Esophagus muscularis mucosa (tissue), 4 donors: Measurements from ENCODE around the gene IP6K3. TPM values are rescaled to one million over a fixed set of nuclear protein-coding genes. Genes with fewer than 3 reads are reported as not detected.

ENCODE experiments used
- DNase-seq: peaks from one replicate; pipeline ENCODE4 v3.0.0-alpha.2; 2017; ENCODE audit errors: extremely low spot score
- H3K27ac ChIP-seq, 4 donors: fragments of 200-600 bp; sonication (generic); replicated peaks in 1 of 4; 1 replicate in 3 of 4; 2 replicates in 1 of 4; pipeline ENCODE4 v1.5.1; 2016 to 2019; ENCODE audit warnings: mild to moderate bottlenecking in 1 of 4
- H3K27me3 ChIP-seq, 4 donors: fragments of 200-600 bp; sonication (generic); one replicate each; pipeline versions ENCODE4 v1.5.1 to v1.6.0; 2016 to 2019
- H3K36me3 ChIP-seq, 4 donors: fragments of 200-600 bp; sonication (generic); one replicate each; pipeline ENCODE4 v1.5.1; 2016 to 2019
- H3K4me1 ChIP-seq, 4 donors: fragments of 200-600 bp; sonication (generic); one replicate each; pipeline ENCODE4 v1.5.1; 2016 to 2019
- H3K4me3 ChIP-seq, 4 donors: fragments of 200-600 bp; sonication (generic); 1 replicate in 2 of 4; 2 replicates in 2 of 4; pipeline ENCODE4 v1.5.1; 2016 to 2019; ENCODE audit warnings: mild to moderate bottlenecking in 4 of 4, moderate library complexity in 1 of 4
- H3K9me3 ChIP-seq, 4 donors: fragments of 200-600 bp; sonication (generic); 1 replicate in 3 of 4; 2 replicates in 1 of 4; pipeline ENCODE4 v1.5.1; 2016 to 2019
- EP300 ChIP-seq: sonication (generic); formaldehyde crosslinking; IDR thresholded peaks from one replicate; pipeline ENCODE4 v1.6.1; 2017; ENCODE audit warnings: antibody characterized with exemption
- POLR2A ChIP-seq: fragments of 450-650 bp; IDR thresholded peaks from one replicate; pipeline ENCODE4 v1.6.1; 2017; ENCODE audit warnings: antibody characterized with exemption, moderate library complexity, mild to moderate bottlenecking, low read depth
- POLR2AphosphoS5 ChIP-seq, 2 donors: sonication (generic); formaldehyde crosslinking; IDR thresholded peaks; one replicate each; pipeline ENCODE4 v1.6.1; 2017; ENCODE audit warnings: antibody characterized with exemption in 2 of 2
- WGBS: methylation state at CpG from one replicate; pipeline ENCODE4 v1.1.5; 2018; 5-methylcytosine and 5-hydroxymethylcytosine counted together
- intact Hi-C: fragments of 100-400 bp; cut with DNase I; formaldehyde crosslinking; loops from one replicate; pipeline ENCODE4 v1.15.1; 2023
- total RNA-seq, 4 donors: library from RNA; depleted of rRNA; stranded (reverse); fragments of >200 nt; gene quantifications; one replicate each; pipeline versions ENCODE4 v1.1.0 to v1.2.1, GENCODE V29; 2016
- TF ChIP-seq, protein P1 (sequence below), 3 experiments: fragments of 200-600 bp in 2 of 3; fragments of 450-650 bp in 1 of 3; sonication (generic) in 2 of 3; IDR thresholded peaks; one replicate each; pipeline ENCODE4 v1.5.1; 2017 to 2019; ENCODE audit warnings: antibody characterized with exemption in 3 of 3, mild to moderate bottlenecking in 2 of 3, moderate library complexity in 1 of 3

Gene IP6K3
- total RNA-seq, 4 donors from 2014 or later: 1.2 to 2.8 (median 1.7) TPM

DNA sequence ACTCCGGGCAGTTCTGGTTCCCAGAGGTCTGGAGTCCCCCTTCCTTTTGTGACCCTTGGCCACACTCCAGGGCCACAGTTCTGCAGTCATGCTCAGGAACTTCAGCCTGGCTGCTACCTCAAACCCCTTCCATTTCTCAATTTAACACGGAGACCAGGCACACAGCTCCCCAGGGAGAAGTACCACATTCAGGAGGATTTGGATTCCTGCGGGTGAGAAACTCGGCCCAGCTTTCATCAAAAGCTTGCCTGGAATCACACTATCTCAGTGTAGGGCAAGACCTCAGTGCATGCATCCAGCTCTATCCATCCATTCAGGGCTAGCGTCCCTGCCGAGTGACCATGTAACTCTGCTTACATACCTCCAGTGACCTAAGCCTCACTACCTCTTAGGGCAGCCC, 16.8 kb upstream of the IP6K3 start:
- intact Hi-C loops: no loop called here

DNA sequence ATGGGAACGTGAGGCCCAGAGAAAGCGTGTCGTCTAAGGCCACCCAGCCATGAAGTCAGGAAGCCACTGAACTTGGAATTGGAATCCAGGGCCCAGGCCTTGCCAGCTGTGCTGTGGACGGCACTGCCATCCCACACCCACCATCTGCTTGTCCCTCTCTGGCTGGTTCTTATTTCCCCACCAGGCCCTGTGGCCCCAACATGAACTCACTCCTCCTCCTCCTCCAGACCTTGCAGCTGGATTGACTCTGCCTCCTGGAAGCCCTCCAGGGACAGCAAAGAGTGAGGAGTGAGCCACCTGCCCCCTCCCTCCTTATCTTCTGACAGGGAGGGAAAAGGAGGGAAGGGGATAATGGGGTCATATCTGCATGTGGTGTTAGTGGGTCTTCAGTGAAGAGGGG, 16.0 kb upstream of the IP6K3 start:
- Histone ChIP-seq H3K27me3 (peaks cover 0 to 3% (median 0%) of the 10 kb centered on the region in 4 donors), H3K4me3 (no peak overlapping the region), H3K27ac (no peak overlapping the region), H3K9me3 (peaks cover 0 to 8% (median 0%) of the 10 kb centered on the region in 4 donors), H3K36me3 (no peaks in the 10 kb centered on the region), H3K4me1 (peaks cover 4 to 14% (median 5%) of the 10 kb centered on the region in 4 donors)
- DNase-seq: no peak
- TF ChIP-seq POLR2A (no peak), EP300 (no peak), POLR2AphosphoS5 (IDR thresholded peaks at IDR 0.05) (no peak)
- TF ChIP-seq, protein P1, sequence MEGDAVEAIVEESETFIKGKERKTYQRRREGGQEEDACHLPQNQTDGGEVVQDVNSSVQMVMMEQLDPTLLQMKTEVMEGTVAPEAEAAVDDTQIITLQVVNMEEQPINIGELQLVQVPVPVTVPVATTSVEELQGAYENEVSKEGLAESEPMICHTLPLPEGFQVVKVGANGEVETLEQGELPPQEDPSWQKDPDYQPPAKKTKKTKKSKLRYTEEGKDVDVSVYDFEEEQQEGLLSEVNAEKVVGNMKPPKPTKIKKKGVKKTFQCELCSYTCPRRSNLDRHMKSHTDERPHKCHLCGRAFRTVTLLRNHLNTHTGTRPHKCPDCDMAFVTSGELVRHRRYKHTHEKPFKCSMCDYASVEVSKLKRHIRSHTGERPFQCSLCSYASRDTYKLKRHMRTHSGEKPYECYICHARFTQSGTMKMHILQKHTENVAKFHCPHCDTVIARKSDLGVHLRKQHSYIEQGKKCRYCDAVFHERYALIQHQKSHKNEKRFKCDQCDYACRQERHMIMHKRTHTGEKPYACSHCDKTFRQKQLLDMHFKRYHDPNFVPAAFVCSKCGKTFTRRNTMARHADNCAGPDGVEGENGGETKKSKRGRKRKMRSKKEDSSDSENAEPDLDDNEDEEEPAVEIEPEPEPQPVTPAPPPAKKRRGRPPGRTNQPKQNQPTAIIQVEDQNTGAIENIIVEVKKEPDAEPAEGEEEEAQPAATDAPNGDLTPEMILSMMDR (IDR thresholded peaks at IDR 0.05): no peak
- intact Hi-C loops: no loop called here
- WGBS: 82% methylated on average over 4 of the region's 4 CpGs

More for the DNA sequence above, 16.8 kb upstream of the IP6K3 start:
- Histone ChIP-seq H3K27me3 (peaks cover 0 to 3% (median 0%) of the 10 kb centered on the region in 4 donors), H3K4me3 (no peak overlapping the region), H3K9me3 (peaks cover 0 to 8% (median 0%) of the 10 kb centered on the region in 4 donors), H3K36me3 (no peaks in the 10 kb centered on the region), H3K27ac (no peak overlapping the region), H3K4me1 (peaks cover 5 to 14% (median 8%) of the 10 kb centered on the region in 4 donors)
- no peak for TF ChIP-seq POLR2A
- TF ChIP-seq, protein P1 (IDR thresholded peaks at IDR 0.05): no peak
- no peak for TF ChIP-seq EP300
- no peak for TF ChIP-seq POLR2AphosphoS5 (IDR thresholded peaks at IDR 0.05)
- DNase-seq: no peak
- 78% methylated on average over 3 of the region's 6 CpGs for WGBS

DNA sequence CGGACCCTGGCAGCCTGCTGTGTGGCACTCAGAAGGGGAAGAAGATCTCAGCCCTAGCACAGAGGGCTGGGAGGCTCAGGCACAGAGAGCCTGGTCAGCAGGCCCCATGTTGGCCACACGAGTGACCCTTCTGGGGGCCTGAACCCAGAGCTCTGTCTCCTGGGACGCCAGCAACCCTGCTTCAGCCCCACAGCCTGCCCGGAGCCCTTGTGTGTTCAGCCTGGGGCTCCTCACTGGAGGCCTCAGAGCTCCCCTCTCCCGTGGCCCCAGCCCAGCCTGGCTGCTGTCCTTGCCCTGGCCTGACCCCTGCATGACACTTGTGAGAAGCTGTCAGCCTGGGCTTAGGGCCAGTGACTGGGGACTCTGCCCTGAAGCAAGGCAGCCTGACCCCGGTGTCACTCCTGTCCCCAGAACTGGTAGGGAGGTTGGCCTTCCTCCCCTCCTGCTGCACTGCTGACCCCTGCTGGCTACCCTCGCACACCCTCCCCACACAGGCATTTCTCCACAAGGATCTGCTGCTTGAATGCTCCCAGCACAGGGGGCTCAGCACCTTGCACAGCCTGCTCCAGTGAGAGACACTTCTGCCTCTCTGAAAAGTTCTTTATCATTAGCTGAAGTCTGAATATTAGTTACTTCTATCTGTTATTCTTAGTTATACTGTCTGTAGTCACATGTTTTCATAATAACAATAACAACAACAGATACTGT, 15.4 kb upstream of the IP6K3 start:
- 76% methylated on average over 3 of the region's 7 CpGs for WGBS
- peaks cover 4 to 14% (median 5%) of the 10 kb centered on the region in 4 donors for H3K4me1 ChIP-seq
- no peak overlapping the region for H3K4me3 ChIP-seq
- H3K27me3 ChIP-seq: peaks cover 0 to 3% (median 0%) of the 10 kb centered on the region in 4 donors
- no peak for DNase-seq
- peaks cover 0 to 5% (median 0%) of the 10 kb centered on the region in 4 donors for H3K9me3 ChIP-seq
- TF ChIP-seq, protein P1 (IDR thresholded peaks at IDR 0.05): peak; percentile 19 to 37 (median 28)
- no peak for TF ChIP-seq POLR2A
- peak overlapping the region in 1 of 4 donors; percentile 18 for H3K27ac ChIP-seq
- intact Hi-C loops: no loop called here
- no peaks in the 10 kb centered on the region for H3K36me3 ChIP-seq

DNA sequence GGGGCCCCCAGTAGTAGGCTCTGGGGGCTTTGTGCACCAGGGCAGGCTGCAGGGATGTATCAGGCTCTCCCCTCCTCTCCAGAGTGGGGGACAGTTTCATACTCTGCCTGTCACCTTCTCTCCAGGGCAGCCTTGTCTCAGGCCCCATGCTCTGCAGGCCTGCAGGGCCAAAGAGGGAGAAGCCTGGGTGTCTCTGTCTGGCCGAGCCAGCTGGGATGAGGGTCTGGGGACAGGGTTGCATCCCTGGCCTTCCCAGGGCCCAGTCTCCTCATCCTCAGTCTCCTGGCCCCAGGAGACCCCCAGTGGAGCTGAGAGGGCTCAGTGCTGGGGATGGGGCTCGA, 14.8 kb upstream of the IP6K3 start:
- H3K27me3 ChIP-seq: peaks cover 0 to 3% (median 0%) of the 10 kb centered on the region in 4 donors
- no peak overlapping the region for H3K4me3 ChIP-seq
- peak overlapping the region in 1 of 4 donors; percentile 18 for H3K27ac ChIP-seq
- peaks cover 4 to 14% (median 5%) of the 10 kb centered on the region in 4 donors for H3K4me1 ChIP-seq
- no peaks in the 10 kb centered on the region for H3K36me3 ChIP-seq
- 83% methylated on average over 2 of the region's 2 CpGs for WGBS
- TF ChIP-seq EP300 (no peak), POLR2AphosphoS5 (IDR thresholded peaks at IDR 0.05) (no peak), POLR2A (no peak)
- TF ChIP-seq, protein P1 (IDR thresholded peaks at IDR 0.05): no peak
- no peak for DNase-seq
- no peaks in the 10 kb centered on the region for H3K9me3 ChIP-seq
- intact Hi-C loops: no loop called here
